ENCODE measurements around the gene DPH1. TPM values are rescaled to one million over a fixed set of nuclear protein-coding genes. Genes with fewer than 3 reads are reported as not detected.

Gene DPH1
- total and polyA plus RNA-seq, 2 of the 4 experiments (the other 2 are of a cell fraction), result 24.4 to 49.9 TPM

DNA sequence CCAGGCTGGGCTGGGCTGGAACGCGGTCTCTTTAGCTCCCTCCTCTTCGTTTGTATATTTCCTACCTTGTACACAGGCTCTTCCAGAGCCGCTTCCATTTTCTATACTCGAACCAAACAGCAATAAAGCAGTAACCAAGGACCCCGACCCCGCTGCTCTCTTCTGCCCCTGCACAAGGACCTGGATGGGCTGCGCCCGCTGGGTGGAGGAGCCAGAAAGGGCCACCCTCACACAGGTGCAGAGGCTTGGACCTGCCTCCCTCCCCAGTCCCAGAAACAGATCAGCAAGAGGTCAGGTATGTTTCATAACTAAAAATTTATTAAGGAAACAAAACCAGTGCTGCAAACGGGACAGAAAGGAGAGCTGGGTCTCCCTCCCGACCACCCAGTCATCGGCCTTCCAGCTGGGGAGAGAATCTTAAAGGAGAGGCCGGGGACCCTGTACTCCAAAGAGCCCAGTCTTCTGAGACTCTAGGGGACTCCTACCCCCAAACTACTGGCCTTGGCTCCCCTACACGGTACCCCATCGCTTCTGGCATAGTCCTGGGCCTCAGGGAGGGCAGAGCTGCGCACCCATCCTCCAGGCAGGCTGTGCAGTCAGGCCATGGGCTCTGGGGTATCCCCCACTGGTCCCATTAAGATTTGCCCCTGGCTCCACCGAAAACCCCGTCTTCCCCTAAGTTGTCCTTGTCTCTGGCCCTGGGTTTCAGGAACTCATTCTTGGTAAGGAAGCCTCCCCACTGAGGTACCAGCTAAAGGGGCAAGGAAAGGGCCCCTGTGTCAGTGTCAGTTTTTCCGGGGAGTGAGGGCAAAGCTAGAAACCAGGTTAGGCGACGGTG, 29.8 kb downstream of the DPH1 start:
- Histone ChIP-seq H4K8ac (ENCODE audit: low read depth in 2 of 2, low read length in 2 of 2) (peak overlapping the region; percentile 43 to 60), H3K9me3 (ENCODE audit: control insufficient read depth, insufficient read depth, low read length) (no peaks in the 10 kb centered on the region), H3K36me3 (ENCODE audit: control insufficient read depth, insufficient read depth, low read length) (peaks cover 56% of the 10 kb centered on the region), H3K18ac (ENCODE audit: low read depth, low read length) (peak overlapping the region; percentile 14; the same call in 1 of the 2 replicates), H2AK9ac (replicated peaks; ENCODE audit: low read depth, low read length, poor library complexity) (peak overlapping the region; percentile 90), H4K91ac (ENCODE audit: insufficient read depth, low read depth, low read length) (peak overlapping the region; percentile 7), H3K4me1 (ENCODE audit: control insufficient read depth, insufficient read depth, low read length) (peaks cover 51% of the 10 kb centered on the region), H2BK15ac (ENCODE audit: low read depth, low read length) (0 out of 3 replicates have a peak overlapping the region, but pooled peaks have one; percentile 44), H3K9me1 (ENCODE audit: insufficient read depth, low read length) (peaks cover 10% of the 10 kb centered on the region), H4K20me1 (ENCODE audit: insufficient read depth, low read length) (peaks cover 20% of the 10 kb centered on the region), H2BK20ac (ENCODE audit: low read depth, low read length) (peak overlapping the region; percentile 61; the same call in 1 of the 2 replicates), H3K56ac (ENCODE audit: extremely low read depth, insufficient read depth, low read length) (no peak overlapping the region), H3K4me2 (ENCODE audit: low read depth, low read length) (no peak overlapping the region; the same call in 1 of the 2 replicates), H2BK120ac (ENCODE audit: low read depth, low read length) (peak overlapping the region; percentile 65), H3K27me3 (ENCODE audit: control insufficient read depth, insufficient read depth, low read length) (no peaks in the 10 kb centered on the region), H3K79me1 (ENCODE audit: low read depth in 1 of 2, low read length in 2 of 2) (peaks cover 13 to 59% of the 10 kb centered on the region in 2 experiments), H4K5ac (ENCODE audit: low read depth, low read length) (peak overlapping the region; percentile 67), H2AFZ (replicated peaks; ENCODE audit: low read length, poor library complexity) (peak overlapping the region; percentile 6), H2BK5ac (ENCODE audit: low read depth, low read length, poor library complexity, severe bottlenecking) (peak overlapping the region; percentile 67), H3K23ac (ENCODE audit: low read depth, low read length) (peak overlapping the region; percentile 88), H3K4ac (ENCODE audit: low read depth, low read length) (peak overlapping the region; percentile 67), H3K14ac (replicated peaks; ENCODE audit: low read depth, low read length) (peak overlapping the region; percentile 6), H3K27ac (ENCODE audit: insufficient read depth, low read length) (peak overlapping the region; percentile 51), H3K9ac (ENCODE audit: low read depth, low read length) (peak overlapping the region; percentile 18), H2AK5ac (ENCODE audit: low read depth, low read length) (peak overlapping the region; percentile 73), H3K4me3 (ENCODE audit: insufficient read depth, low read depth, low read length) (no peak overlapping the region)
- ATAC-seq (ENCODE audit: low read depth) (no peak), DNase-seq (no peak)
- dilution Hi-C loops (cut with HindIII; ENCODE audit: low sequenced_read_pairs, unreplicated experiment) (no loop called here), intact Hi-C loops (cut with micrococcal nuclease) (no loop called here), in situ Hi-C loops (cut with MboI; ENCODE audit: low sequenced_read_pairs) (loop anchor here (10.0 kb wide), 1 partner anchor 115 kb away; no protein-coding TSS in a partner anchor)
- ChIA-PET POLR2A (ENCODE audit: unreplicated experiment) (interaction anchor here (0.9 kb wide), 1 partner anchor 185 kb away, joined by 3 read pairs; no protein-coding TSS in a partner anchor), CTCF (interaction anchor here (6.3 kb wide), 1 partner anchor 185 kb away, joined by 57 read pairs; no protein-coding TSS in a partner anchor)
- TSS peak; percentile 88 for BruUV-seq (replicated peaks)
- WGBS, 2 experiments (ENCODE audit: extremely low coverage in 2 of 2, insufficient read length in 1 of 2), result 94% methylated on average over 7 of the region's 21 CpGs; no CpG with 5 or more reads in 1 of the 2 experiments
- TF ChIP-seq MAZ (IDR thresholded peaks at IDR 0.05; ENCODE audit: borderline replicate concordance, low read depth, low read length) (no peak), CEBPB (IDR thresholded peaks at IDR 0.05; ENCODE audit: low read depth, low read length) (no peak), POLR2A (IDR thresholded peaks at IDR 0.05; ENCODE audit: low read depth, low read length) (peak; percentile 14; the same call in 1 of the 2 replicates)
- TF ChIP-seq, protein P1, sequence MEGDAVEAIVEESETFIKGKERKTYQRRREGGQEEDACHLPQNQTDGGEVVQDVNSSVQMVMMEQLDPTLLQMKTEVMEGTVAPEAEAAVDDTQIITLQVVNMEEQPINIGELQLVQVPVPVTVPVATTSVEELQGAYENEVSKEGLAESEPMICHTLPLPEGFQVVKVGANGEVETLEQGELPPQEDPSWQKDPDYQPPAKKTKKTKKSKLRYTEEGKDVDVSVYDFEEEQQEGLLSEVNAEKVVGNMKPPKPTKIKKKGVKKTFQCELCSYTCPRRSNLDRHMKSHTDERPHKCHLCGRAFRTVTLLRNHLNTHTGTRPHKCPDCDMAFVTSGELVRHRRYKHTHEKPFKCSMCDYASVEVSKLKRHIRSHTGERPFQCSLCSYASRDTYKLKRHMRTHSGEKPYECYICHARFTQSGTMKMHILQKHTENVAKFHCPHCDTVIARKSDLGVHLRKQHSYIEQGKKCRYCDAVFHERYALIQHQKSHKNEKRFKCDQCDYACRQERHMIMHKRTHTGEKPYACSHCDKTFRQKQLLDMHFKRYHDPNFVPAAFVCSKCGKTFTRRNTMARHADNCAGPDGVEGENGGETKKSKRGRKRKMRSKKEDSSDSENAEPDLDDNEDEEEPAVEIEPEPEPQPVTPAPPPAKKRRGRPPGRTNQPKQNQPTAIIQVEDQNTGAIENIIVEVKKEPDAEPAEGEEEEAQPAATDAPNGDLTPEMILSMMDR (conservative IDR thresholded peaks at IDR 0.05; ENCODE audit: low read depth, low read length), result no peak
- TF ChIP-seq, protein P2, sequence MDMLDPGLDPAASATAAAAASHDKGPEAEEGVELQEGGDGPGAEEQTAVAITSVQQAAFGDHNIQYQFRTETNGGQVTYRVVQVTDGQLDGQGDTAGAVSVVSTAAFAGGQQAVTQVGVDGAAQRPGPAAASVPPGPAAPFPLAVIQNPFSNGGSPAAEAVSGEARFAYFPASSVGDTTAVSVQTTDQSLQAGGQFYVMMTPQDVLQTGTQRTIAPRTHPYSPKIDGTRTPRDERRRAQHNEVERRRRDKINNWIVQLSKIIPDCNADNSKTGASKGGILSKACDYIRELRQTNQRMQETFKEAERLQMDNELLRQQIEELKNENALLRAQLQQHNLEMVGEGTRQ (IDR thresholded peaks at IDR 0.05; ENCODE audit: low read depth, low read length), result no peak
